K562 (cell line): ENCODE results near the gene CELF4. TPM values are rescaled to one million over a fixed set of nuclear protein-coding genes. Genes with fewer than 3 reads are reported as not detected.

Experiments used
- ATAC-seq: fragments of 200-7000 bp; cut with Tn5 transposase; 3 replicates; pipeline ENCODE4 v1.9.1; 2020; ENCODE audit warnings: moderate library complexity
- BruUV-seq: library from RNA; stranded (reverse); fragments of 400-500 nt; replicated peaks from 2 replicates; lab custom pipeline; 2021; lab: Mats Ljungman, UMichigan
- CTCF ChIA-PET: fragments of 300-600 bp; formaldehyde crosslinking; extraction: SDS; loops from one replicate; lab custom pipeline; 2021; ENCODE audit warnings: low intra/inter-chr PET ratio; lab: Yijun Ruan, JAX
- POLR2A ChIA-PET: fragments of 300-600, 350-650 bp; sonication (Branson Sonifier 250); formaldehyde crosslinking; extraction: SDS; loops from one replicate; lab custom pipeline; 2021; ENCODE audit warnings: antibody characterized with exemption, inconsistent platforms; lab: Yijun Ruan, JAX
- DNase-seq, 4 experiments: peaks; one replicate each; pipeline versions ENCODE4 v3.0.0 to v3.0.0-alpha.2; 2011 to 2018; ENCODE audit warnings: low spot score in 3 of 4, mixed read lengths in 3 of 4; ENCODE audit errors: extremely low read depth in 1 of 4
- FAIRE-seq: peaks from 2 replicates; lab custom pipeline; 2011; peaks lifted over from hg19 to GRCh38; lab: Jason Lieb, UNC
- H2AFZ ChIP-seq: 2 replicates; pipeline ENCODE4 v1.6.0; 2011; ENCODE audit warnings: low read depth, low read length, control low read depth, inconsistent platforms
- H3K27ac ChIP-seq: fragments of 200-600 bp; 3 replicates; pipeline ENCODE4 v1.8.0; 2011; ENCODE audit warnings: low read depth, mild to moderate bottlenecking, control low read depth, inconsistent platforms, low read length, moderate library complexity, mixed read lengths; ENCODE audit errors: extremely low read depth
- H3K27me3 ChIP-seq, 2 experiments: fragments of 300-600 bp in 1 of 2; 2 replicates in 1 of 2; 3 replicates in 1 of 2; pipeline versions ENCODE4 v1.6.0 to v1.8.0; 2011; ENCODE audit warnings: inconsistent platforms in 2 of 2, low read length in 2 of 2, mild to moderate bottlenecking in 1 of 2, mixed read lengths in 1 of 2, moderate library complexity in 1 of 2; ENCODE audit not compliant: control insufficient read depth in 2 of 2, insufficient read depth in 2 of 2
- H3K36me3 ChIP-seq: fragments of 300-600 bp; 3 replicates; pipeline ENCODE4 v1.8.0; 2011; ENCODE audit warnings: mild to moderate bottlenecking, low read length, inconsistent platforms; ENCODE audit not compliant: control insufficient read depth, insufficient read depth
- H3K4me1 ChIP-seq, 2 experiments: fragments of 200-600 bp in 1 of 2; replicated peaks in 1 of 2; 2 replicates in 1 of 2; 3 replicates in 1 of 2; pipeline versions ENCODE4 v1.5.1 to v1.8.0; 2011; ENCODE audit warnings: inconsistent platforms in 2 of 2, low read length in 2 of 2, mild to moderate bottlenecking in 1 of 2, mixed read lengths in 1 of 2, moderate library complexity in 1 of 2; ENCODE audit not compliant: control insufficient read depth in 2 of 2, insufficient read depth in 2 of 2
- H3K4me2 ChIP-seq: 2 replicates; pipeline ENCODE4 v1.6.1; 2011; ENCODE audit warnings: low read length, control low read depth, inconsistent platforms, mixed read lengths; ENCODE audit not compliant: insufficient read depth
- H3K4me3 ChIP-seq: fragments of 200-600 bp; sonication (generic), shearing (Covaris generic); 2 replicates; pipeline ENCODE4 v1.5.1; 2016; ENCODE audit warnings: control low read depth, inconsistent platforms
- H3K79me2 ChIP-seq: fragments of 200-600 bp; 3 replicates; pipeline ENCODE4 v1.8.0; 2011; ENCODE audit warnings: low read length, inconsistent platforms; ENCODE audit not compliant: control insufficient read depth, insufficient read depth
- H3K9ac ChIP-seq, 2 experiments: 2 replicates each; pipeline versions ENCODE4 v1.6.0 to v1.6.1; 2011; ENCODE audit warnings: low read depth in 2 of 2, low read length in 2 of 2, control low read depth in 1 of 2, inconsistent platforms in 1 of 2, mild to moderate bottlenecking in 1 of 2, mixed read lengths in 1 of 2; ENCODE audit not compliant: insufficient read depth in 1 of 2
- H3K9me1 ChIP-seq: one replicate; pipeline ENCODE4 v1.6.0; 2011; ENCODE audit warnings: inconsistent platforms, mild to moderate bottlenecking, low read length, moderate library complexity; ENCODE audit not compliant: control insufficient read depth, insufficient read depth
- H3K9me3 ChIP-seq: replicated peaks from 2 replicates; pipeline ENCODE4 v1.5.1; 2011; ENCODE audit warnings: low read depth, low read length, inconsistent platforms; ENCODE audit not compliant: control insufficient read depth, insufficient read depth
- H4K20me1 ChIP-seq: replicated peaks from 2 replicates; pipeline ENCODE4 v1.6.1; 2011; ENCODE audit warnings: low read length, inconsistent platforms, mixed read lengths; ENCODE audit not compliant: control insufficient read depth, insufficient read depth
- ATF7 ChIP-seq: fragments of 450-650 bp; IDR thresholded peaks from 2 replicates; pipeline ENCODE4 v1.7.1; 2014; ENCODE audit warnings: mild to moderate bottlenecking, moderate library complexity
- DDX20 ChIP-seq: fragments of 450-650 bp; IDR thresholded peaks from 2 replicates; pipeline ENCODE4 v1.6.1; 2016; ENCODE audit warnings: missing genetic modification characterization, low read depth, mild to moderate bottlenecking, missing compliant biosample characterization, moderate library complexity
- ETS2 ChIP-seq: IDR thresholded peaks from 2 replicates; pipeline ENCODE4 v1.6.1; 2016; ENCODE audit warnings: borderline replicate concordance, missing genetic modification characterization, mild to moderate bottlenecking, moderate library complexity, missing compliant biosample characterization; ENCODE audit not compliant: poor library complexity, severe bottlenecking
- FOXA3 ChIP-seq, 2 experiments: fragments of 450-650 bp in 1 of 2; sonication (generic) in 1 of 2; formaldehyde crosslinking; IDR thresholded peaks in 1 of 2; conservative IDR thresholded peaks in 1 of 2; 2 replicates each; pipeline versions ENCODE4 v1.4.0 to v1.8.0; 2020 to 2022; ENCODE audit warnings: mild to moderate bottlenecking in 2 of 2, missing genetic modification reagents in 1 of 2
- FOXO4 ChIP-seq: fragments of 450-650 bp; formaldehyde crosslinking; IDR thresholded peaks from 2 replicates; pipeline ENCODE4 v1.4.0; 2020; ENCODE audit warnings: mild to moderate bottlenecking, moderate library complexity
- MAFK ChIP-seq: IDR thresholded peaks from 2 replicates; pipeline ENCODE4 v1.6.1; 2011; ENCODE audit warnings: low read length, improper control_type of control experiment
- POU5F1 ChIP-seq: fragments of 150-350 bp; IDR thresholded peaks from 2 replicates; pipeline ENCODE4 v1.6.1; 2014; ENCODE audit warnings: borderline replicate concordance, low read length, low read depth, mild to moderate bottlenecking; ENCODE audit not compliant: partially characterized antibody
- SIN3B ChIP-seq: fragments of 450-650 bp; IDR thresholded peaks from 2 replicates; pipeline ENCODE4 v1.6.1; 2017; ENCODE audit warnings: low read depth, mild to moderate bottlenecking, moderate library complexity
- ZFP30 ChIP-seq: fragments of 250-450 bp; sonication (Bioruptor Pico); IDR thresholded peaks from 2 replicates; pipeline ENCODE4 v1.8.0; 2022; ENCODE audit warnings: moderate library complexity, mild to moderate bottlenecking, inconsistent platforms, borderline replicate concordance
- ZNF551 ChIP-seq: fragments of 250-450 bp; sonication (Bioruptor Pico); IDR thresholded peaks from 2 replicates; pipeline ENCODE4 v1.5.0; 2021; ENCODE audit warnings: mild to moderate bottlenecking, moderate library complexity
- ZNF639 ChIP-seq, 2 experiments: fragments of 200-800 bp in 1 of 2; sonication (Bioruptor generic) in 1 of 2; sonication (generic) in 1 of 2; formaldehyde crosslinking in 1 of 2; IDR thresholded peaks in 1 of 2; conservative IDR thresholded peaks in 1 of 2; 2 replicates each; pipeline versions ENCODE4 v1.5.0 to v1.6.1; 2016 to 2020; ENCODE audit warnings: missing compliant biosample characterization in 1 of 2, missing genetic modification characterization in 1 of 2, missing genetic modification reagents in 1 of 2
- WGBS: fragments of 100-300 bp; shearing (Covaris generic); methylation state at CpG from one replicate; pipeline ENCODE4 v1.1.6; 2016; ENCODE audit warnings: low coverage, mixed read lengths; ENCODE audit not compliant: insufficient coverage; ENCODE audit errors: missing lambda C conversion rate; 5-methylcytosine and 5-hydroxymethylcytosine counted together
- in situ Hi-C: fragments of 300-500 bp; cut with MboI; formaldehyde crosslinking; loops from 4 replicates; pipeline ENCODE4 v1.15.0; 2018; ENCODE audit warnings: inconsistent platforms, mixed read lengths
- intact Hi-C: fragments of 100-400 bp; cut with micrococcal nuclease; formaldehyde crosslinking; loops from 2 replicates; pipeline ENCODE4 v1.14.2; 2022
- polyA plus RNA-seq, 8 experiments: library from polyadenylated mRNA; depleted of rRNA in 4 of 8; stranded (reverse) in 5 of 8; unstranded in 3 of 8; fragments of >200 nt; fragmentation: Nextera tagmentation in 2 of 8; fragmentation: Illumina TruSeq in 1 of 8; extraction: Ambion mirVana in 2 of 8; extraction: Trizol in 1 of 8; gene quantifications; 2 replicates each; pipeline versions ENCODE4 v1.2.1 to v1.2.3, GENCODE V29; 2011 to 2014; ENCODE audit warnings: inconsistent platforms in 1 of 8, missing spikeins in 1 of 8
- total RNA-seq, 7 experiments: library from RNA; depleted of rRNA in 6 of 7; stranded (reverse); fragments of >200 nt in 6 of 7; fragmentation: Illumina TruSeq in 2 of 7; extraction: Trizol in 2 of 7; gene quantifications; 2 replicates each; pipeline versions ENCODE4 v1.2.1 to v1.2.3, GENCODE V29; 2011 to 2021; ENCODE audit warnings: low replicate concordance in 1 of 7
- TF ChIP-seq, protein P1 (sequence below): IDR thresholded peaks from 2 replicates; pipeline ENCODE4 v1.6.1; 2011; ENCODE audit not compliant: insufficient read length; ENCODE audit errors: extremely low read depth

Gene CELF4
- total and polyA plus RNA-seq, 9 of the 15 experiments (the other 6 are each of a cell fraction or from before 2014, with no cell fraction given): 0.04 to 0.24 (median 0.07) TPM; not detected in 3

DNA sequence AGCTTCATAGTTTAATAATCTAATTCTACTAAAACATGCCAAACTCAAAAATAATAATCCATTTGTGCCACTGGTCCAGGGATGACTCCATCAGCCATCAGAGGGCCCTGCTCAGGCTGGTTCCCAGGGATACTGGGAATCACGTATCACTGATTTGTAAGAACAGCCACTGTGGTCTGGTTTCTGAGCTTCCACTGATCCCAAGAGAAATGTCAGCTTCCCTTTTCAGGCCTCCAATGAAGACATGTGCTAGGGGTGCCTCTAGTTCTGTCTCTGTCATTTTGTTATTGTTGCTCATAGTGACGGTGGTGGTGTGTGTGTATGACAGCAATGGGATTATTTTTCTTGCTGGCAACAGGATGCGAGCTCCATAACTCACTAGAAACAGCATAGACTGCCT, 83.2 kb downstream of the CELF4 start (continued):
- TF ChIP-seq, protein P1, sequence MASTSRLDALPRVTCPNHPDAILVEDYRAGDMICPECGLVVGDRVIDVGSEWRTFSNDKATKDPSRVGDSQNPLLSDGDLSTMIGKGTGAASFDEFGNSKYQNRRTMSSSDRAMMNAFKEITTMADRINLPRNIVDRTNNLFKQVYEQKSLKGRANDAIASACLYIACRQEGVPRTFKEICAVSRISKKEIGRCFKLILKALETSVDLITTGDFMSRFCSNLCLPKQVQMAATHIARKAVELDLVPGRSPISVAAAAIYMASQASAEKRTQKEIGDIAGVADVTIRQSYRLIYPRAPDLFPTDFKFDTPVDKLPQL: no peak
- no peak for TF ChIP-seq FOXO4 (CRISPR knock-in tag)

- FAIRE-seq: no peak
- Histone ChIP-seq H3K36me3 (no peaks in the 10 kb centered on the region), H3K79me2 (no peaks in the 10 kb centered on the region), H3K27ac (no peak overlapping the region), H3K4me3 (no peak overlapping the region), H3K4me1 (peaks cover 0 to 8% of the 10 kb centered on the region in 2 experiments; a peak in 2 of 5 replicates), H3K4me2 (no peak overlapping the region), H3K9me1 (no peaks in the 10 kb centered on the region), H4K20me1 (peaks cover 2% of the 10 kb centered on the region; the same call in 1 of the 2 replicates), H3K9me3 (no peaks in the 10 kb centered on the region), H3K9ac (no peak overlapping the region), H3K27me3 (peaks cover 0 to 10% of the 10 kb centered on the region in 2 experiments; a peak in 1 of 5 replicates), H2AFZ (no peak overlapping the region)
- no peak for TF ChIP-seq POU5F1
- TF ChIP-seq ATF7: no peak
- no peak for TF ChIP-seq ZNF639 (CRISPR knock-in tag; conservative IDR thresholded peaks at IDR 0.05 in 1 of 2, IDR thresholded peaks at IDR 0.05 in 1 of 2)
- TF ChIP-seq ZFP30 (CRISPR knock-in tag): no peak
- no peak for TF ChIP-seq ZNF551 (CRISPR knock-in tag)
- TF ChIP-seq DDX20 (tag): no peak
- TF ChIP-seq FOXA3 (CRISPR knock-in tag; conservative IDR thresholded peaks at IDR 0.05 in 1 of 2, IDR thresholded peaks at IDR 0.05 in 1 of 2): no peak
- TF ChIP-seq ETS2 (tag): no peak
- TF ChIP-seq MAFK: no peak
- TF ChIP-seq SIN3B: no peak
- POLR2A ChIA-PET: interaction anchor here (1.0 kb wide), 1 partner anchor 9 kb away, joined by 3 read pairs; no protein-coding TSS in a partner anchor
- 0% methylated on average over 3 of the region's 3 CpGs for WGBS
- no peak for DNase-seq
- no TSS peak for BruUV-seq
- CTCF ChIA-PET: no interaction called here
- ATAC-seq: no peak
- intact Hi-C loops (no loop called here), in situ Hi-C loops (loop anchor here (25.0 kb wide), 1 partner anchor 545 kb away; no protein-coding TSS in a partner anchor)
Observed at GRCh38 chr18:37482002-37482401, 83.6 kb downstream of the CELF4 start.
